ENCODE data around the gene MNDA. TPM values are rescaled to one million over a fixed set of nuclear protein-coding genes. Genes with fewer than 3 reads are reported as not detected.

The MNDA gene
- total RNA-seq, 1 donor from 2014 or later: not detected

- H3K36me3 Mint-ChIP-seq (ENCODE audit: low read depth, unreplicated experiment): no peaks in the 10 kb centered on the region
- no peak overlapping the region for H3K27ac Mint-ChIP-seq (ENCODE audit: unreplicated experiment)
- H3K9me3 ChIP-seq (ENCODE audit: insufficient read depth, low read depth, low read length): no peaks in the 10 kb centered on the region
- DNase-seq (ENCODE audit: low read depth) (no peak), FAIRE-seq (no peak)
- H2AFZ ChIP-seq (ENCODE audit: low read depth, low read length): no peak overlapping the region
- H3K4me3 Mint-ChIP-seq (ENCODE audit: unreplicated experiment): no peak overlapping the region
- no peak overlapping the region for H3K4me3 ChIP-seq (ENCODE audit: insufficient read depth, low read depth, low read length)
- H3K27me3 Mint-ChIP-seq (ENCODE audit: low read depth, unreplicated experiment): no peaks in the 10 kb centered on the region
- H3K27me3 ChIP-seq (ENCODE audit: insufficient read depth, low read length): no peaks in the 10 kb centered on the region
- H3K9ac ChIP-seq (ENCODE audit: low read length): no peak overlapping the region
- no peak for TF ChIP-seq EZH2 (IDR thresholded peaks at IDR 0.05; ENCODE audit: insufficient read depth, low read length)
- no peaks in the 10 kb centered on the region for H3K4me1 Mint-ChIP-seq (ENCODE audit: low read depth, unreplicated experiment)
- no peaks in the 10 kb centered on the region for H3K9me3 Mint-ChIP-seq (ENCODE audit: unreplicated experiment)
- H3K79me2 ChIP-seq (ENCODE audit: insufficient read depth, low read length): no peaks in the 10 kb centered on the region
- no peak overlapping the region for H3K4me2 ChIP-seq (ENCODE audit: low read length)
- no peaks in the 10 kb centered on the region for H4K20me1 ChIP-seq (ENCODE audit: insufficient read depth, low read length)
- no peaks in the 10 kb centered on the region for H3K4me1 ChIP-seq (ENCODE audit: insufficient read depth, low read length)
- no peak overlapping the region for H3K27ac ChIP-seq (ENCODE audit: low read depth, low read length)
- H3K36me3 ChIP-seq (ENCODE audit: insufficient read depth, low read length): no peaks in the 10 kb centered on the region
These were observed 62.5 kb downstream of the MNDA start for GRCh38 chr1:158893654-158894053.

- Histone ChIP-seq H3K36me3 (ENCODE audit: insufficient read depth, low read length) (no peaks in the 10 kb centered on the region), H3K9ac (ENCODE audit: low read length) (no peak overlapping the region), H4K20me1 (ENCODE audit: insufficient read depth, low read length) (no peaks in the 10 kb centered on the region), H2AFZ (ENCODE audit: low read depth, low read length) (no peak overlapping the region), H3K4me1 (ENCODE audit: insufficient read depth, low read length) (no peaks in the 10 kb centered on the region), H3K4me2 (ENCODE audit: low read length) (no peak overlapping the region), H3K4me3 (ENCODE audit: insufficient read depth, low read depth, low read length) (no peak overlapping the region), H3K27me3 (ENCODE audit: insufficient read depth, low read length) (no peaks in the 10 kb centered on the region), H3K79me2 (ENCODE audit: insufficient read depth, low read length) (no peaks in the 10 kb centered on the region), H3K9me3 (ENCODE audit: insufficient read depth, low read depth, low read length) (no peaks in the 10 kb centered on the region), H3K27ac (ENCODE audit: low read depth, low read length) (no peak overlapping the region)
- H3K36me3 Mint-ChIP-seq (ENCODE audit: low read depth, unreplicated experiment): no peaks in the 10 kb centered on the region
- TF ChIP-seq, protein P1, sequence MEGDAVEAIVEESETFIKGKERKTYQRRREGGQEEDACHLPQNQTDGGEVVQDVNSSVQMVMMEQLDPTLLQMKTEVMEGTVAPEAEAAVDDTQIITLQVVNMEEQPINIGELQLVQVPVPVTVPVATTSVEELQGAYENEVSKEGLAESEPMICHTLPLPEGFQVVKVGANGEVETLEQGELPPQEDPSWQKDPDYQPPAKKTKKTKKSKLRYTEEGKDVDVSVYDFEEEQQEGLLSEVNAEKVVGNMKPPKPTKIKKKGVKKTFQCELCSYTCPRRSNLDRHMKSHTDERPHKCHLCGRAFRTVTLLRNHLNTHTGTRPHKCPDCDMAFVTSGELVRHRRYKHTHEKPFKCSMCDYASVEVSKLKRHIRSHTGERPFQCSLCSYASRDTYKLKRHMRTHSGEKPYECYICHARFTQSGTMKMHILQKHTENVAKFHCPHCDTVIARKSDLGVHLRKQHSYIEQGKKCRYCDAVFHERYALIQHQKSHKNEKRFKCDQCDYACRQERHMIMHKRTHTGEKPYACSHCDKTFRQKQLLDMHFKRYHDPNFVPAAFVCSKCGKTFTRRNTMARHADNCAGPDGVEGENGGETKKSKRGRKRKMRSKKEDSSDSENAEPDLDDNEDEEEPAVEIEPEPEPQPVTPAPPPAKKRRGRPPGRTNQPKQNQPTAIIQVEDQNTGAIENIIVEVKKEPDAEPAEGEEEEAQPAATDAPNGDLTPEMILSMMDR (IDR thresholded peaks at IDR 0.05; ENCODE audit: insufficient read depth, low read depth, low read length): no peak
- no peak for TF ChIP-seq EZH2 (IDR thresholded peaks at IDR 0.05; ENCODE audit: insufficient read depth, low read length)
- no peaks in the 10 kb centered on the region for H3K27me3 Mint-ChIP-seq (ENCODE audit: low read depth, unreplicated experiment)
- H3K9me3 Mint-ChIP-seq (ENCODE audit: unreplicated experiment): no peaks in the 10 kb centered on the region
- DNase-seq (ENCODE audit: low read depth): no peak
- no peak for FAIRE-seq
- H3K4me1 Mint-ChIP-seq (ENCODE audit: low read depth, unreplicated experiment): no peaks in the 10 kb centered on the region
- no peak overlapping the region for H3K27ac Mint-ChIP-seq (ENCODE audit: unreplicated experiment)
- no peak overlapping the region for H3K4me3 Mint-ChIP-seq (ENCODE audit: unreplicated experiment)
These were observed 67.6 kb downstream of the MNDA start for GRCh38 chr1:158898722-158899121.

Other genes with a start within 250 kb of the MNDA start
- not detected in 2 replicates for gene OR10Z1, start 226.1 kb upstream of the MNDA start, total RNA-seq
- gene SPTA1, start 144.6 kb upstream of the MNDA start, total RNA-seq: 0.02 and 0.09 TPM in 2 replicates
- gene OR6K2, start 130.7 kb upstream of the MNDA start, total RNA-seq: not detected in 2 replicates
- not detected in 2 replicates for gene OR6K3, start 110.6 kb upstream of the MNDA start, total RNA-seq
- not detected in 2 replicates for gene OR6K6, start 76.6 kb upstream of the MNDA start, total RNA-seq
- not detected in 2 replicates for gene OR6N1, start 59.2 kb upstream of the MNDA start, total RNA-seq
- gene OR6N2, start 50.1 kb upstream of the MNDA start, total RNA-seq: not detected in 2 replicates
- not detected in 2 replicates for gene PYHIN1, start 100.2 kb downstream of the MNDA start, total RNA-seq
- 109 and 125 TPM in 2 replicates for gene IFI16, start 178.6 kb downstream of the MNDA start, total RNA-seq
- 1.3 and 1.5 TPM in 2 replicates for gene AIM2, start 245.4 kb downstream of the MNDA start, total RNA-seq